GM12878 (cell line): Measurements from ENCODE around the gene RGS6. TPM values are rescaled to one million over a fixed set of nuclear protein-coding genes. Genes with fewer than 3 reads are reported as not detected.

Experiments
- ATAC-seq: fragments of 200-7000 bp; cut with Tn5 transposase; 3 replicates; pipeline ENCODE4 v1.9.1; 2020; ENCODE audit warnings: mild to moderate bottlenecking, moderate library complexity
- BruUV-seq: library from RNA; stranded (reverse); fragments of 400-500 nt; replicated peaks from 2 replicates; lab custom pipeline; 2021; lab: Mats Ljungman, UMichigan
- CTCF ChIA-PET: fragments of 300-600 bp; sonication (Branson Sonifier 250); formaldehyde crosslinking; extraction: SDS; loops from one replicate; lab custom pipeline; 2021; ENCODE audit warnings: inconsistent platforms; lab: Yijun Ruan, JAX
- POLR2A ChIA-PET: fragments of 350-600 bp; formaldehyde crosslinking; extraction: SDS; loops from one replicate; lab custom pipeline; 2021; ENCODE audit warnings: inconsistent platforms; lab: Charles Lee
- RAD21 ChIA-PET: fragments of 300-600 bp; sonication (Branson Sonifier 250); formaldehyde crosslinking; loops from one replicate; lab custom pipeline; 2023; ENCODE audit warnings: antibody characterized with exemption; ENCODE audit not compliant: unreplicated experiment; lab: Charles Lee
- SMC1A ChIA-PET: fragments of 300-600 bp; sonication (Branson Sonifier 250); formaldehyde crosslinking; loops from one replicate; lab custom pipeline; 2023; ENCODE audit not compliant: unreplicated experiment, uncharacterized antibody; lab: Charles Lee
- DNase-seq: peaks from one replicate; pipeline ENCODE4 v3.0.0-alpha.2; 2011; ENCODE audit warnings: low read depth, low spot score
- FAIRE-seq: peaks from 3 replicates; lab custom pipeline; 2011; peaks lifted over from hg19 to GRCh38; lab: Jason Lieb, UNC
- H2AFZ ChIP-seq: 2 replicates; pipeline ENCODE4 v1.6.0; 2011; ENCODE audit warnings: low read depth, low read length, control low read depth; ENCODE audit not compliant: control insufficient read depth
- H3K27ac ChIP-seq: 2 replicates; pipeline ENCODE4 v1.5.1; 2011; ENCODE audit warnings: control low read depth; ENCODE audit not compliant: control insufficient read depth, insufficient read depth
- H3K27me3 ChIP-seq, 2 experiments: replicated peaks in 1 of 2; 2 replicates each; pipeline versions ENCODE4 v1.6.0 to v1.6.1; 2011; ENCODE audit warnings: low read length in 1 of 2; ENCODE audit not compliant: control insufficient read depth in 2 of 2, insufficient read depth in 2 of 2
- H3K36me3 ChIP-seq, 2 experiments: 2 replicates each; pipeline ENCODE4 v1.5.1; 2011; ENCODE audit warnings: low read length in 1 of 2; ENCODE audit not compliant: control insufficient read depth in 2 of 2, insufficient read depth in 2 of 2
- H3K4me1 ChIP-seq: 2 replicates; pipeline ENCODE4 v1.6.1; 2011; ENCODE audit warnings: mild to moderate bottlenecking, low read length, moderate library complexity, mixed read lengths; ENCODE audit not compliant: control insufficient read depth, insufficient read depth
- H3K4me2 ChIP-seq: 2 replicates; pipeline ENCODE4 v1.6.0; 2011; ENCODE audit warnings: control low read depth; ENCODE audit not compliant: control insufficient read depth, insufficient read depth
- H3K4me3 ChIP-seq: fragments of 200-600 bp; sonication (generic); 2 replicates; pipeline ENCODE4 v1.5.1; 2016
- H3K79me2 ChIP-seq: 2 replicates; pipeline ENCODE4 v1.6.0; 2011; ENCODE audit warnings: low read length; ENCODE audit not compliant: control insufficient read depth, insufficient read depth
- H3K9ac ChIP-seq: 2 replicates; pipeline ENCODE4 v1.8.0; 2011; ENCODE audit warnings: low read length, control low read depth, mixed read lengths; ENCODE audit not compliant: control insufficient read depth, insufficient read depth
- H3K9me3 ChIP-seq: replicated peaks from 3 replicates; pipeline ENCODE4 v1.5.1; 2011; ENCODE audit warnings: mild to moderate bottlenecking, low read length; ENCODE audit not compliant: control insufficient read depth, insufficient read depth
- H4K20me1 ChIP-seq: 2 replicates; pipeline ENCODE4 v1.6.0; 2011; ENCODE audit not compliant: control insufficient read depth, insufficient read depth
- BCL11A ChIP-seq: IDR thresholded peaks from 2 replicates; pipeline ENCODE4 v1.6.1; 2011; ENCODE audit warnings: low read depth, low read length
- CREB1 ChIP-seq: IDR thresholded peaks from 2 replicates; pipeline ENCODE4 v1.6.1; 2012; ENCODE audit warnings: low read depth, mild to moderate bottlenecking, inconsistent platforms
- HCFC1 ChIP-seq: fragments of 150-350 bp; IDR thresholded peaks from 2 replicates; pipeline ENCODE4 v1.6.1; 2014; ENCODE audit warnings: low read length
- HDAC2 ChIP-seq: fragments of 200-600 bp; sonication (generic); IDR thresholded peaks from 2 replicates; pipeline ENCODE4 v1.6.1; 2017
- IRF3 ChIP-seq: fragments of 450-650 bp; IDR thresholded peaks from 2 replicates; pipeline ENCODE4 v1.6.1; 2014; ENCODE audit warnings: mild to moderate bottlenecking
- LARP7 ChIP-seq: fragments of 450-650 bp; IDR thresholded peaks from 2 replicates; pipeline ENCODE4 v1.6.1; 2017; ENCODE audit warnings: mild to moderate bottlenecking
- MAX ChIP-seq: IDR thresholded peaks from 2 replicates; pipeline ENCODE4 v1.6.1; 2012; ENCODE audit warnings: low read depth, low read length, improper control_type of control experiment
- MEF2B ChIP-seq: fragments of 450-650 bp; IDR thresholded peaks from 2 replicates; pipeline ENCODE4 v1.6.1; 2018; ENCODE audit warnings: mild to moderate bottlenecking, moderate library complexity; ENCODE audit not compliant: partially characterized antibody, poor library complexity, severe bottlenecking
- MYB ChIP-seq: fragments of 150-350 bp; IDR thresholded peaks from 2 replicates; pipeline ENCODE4 v1.6.1; 2014; ENCODE audit warnings: mild to moderate bottlenecking, low read depth, low read length, borderline replicate concordance
- PKNOX1 ChIP-seq: fragments of 450-650 bp; IDR thresholded peaks from 2 replicates; pipeline ENCODE4 v1.6.1; 2016; ENCODE audit warnings: mild to moderate bottlenecking
- SP1 ChIP-seq: IDR thresholded peaks from one replicate; pipeline ENCODE4 v1.6.1; 2011; ENCODE audit warnings: low read depth, low read length
- TAF1 ChIP-seq: IDR thresholded peaks from 2 replicates; pipeline ENCODE4 v1.6.1; 2011; ENCODE audit warnings: mild to moderate bottlenecking, low read depth, low read length, borderline replicate concordance
- YY1 ChIP-seq: IDR thresholded peaks from 2 replicates; pipeline ENCODE4 v1.6.1; 2011; ENCODE audit warnings: low read depth, mild to moderate bottlenecking, low read length
- ZBTB11 ChIP-seq: fragments of 450-650 bp; formaldehyde crosslinking; IDR thresholded peaks from 2 replicates; pipeline ENCODE4 v1.5.0; 2022; ENCODE audit warnings: mild to moderate bottlenecking, missing genetic modification characterization
- ZNF217 ChIP-seq: fragments of 450-650 bp; IDR thresholded peaks from 2 replicates; pipeline ENCODE4 v1.6.1; 2017; ENCODE audit warnings: antibody characterized with exemption, mild to moderate bottlenecking
- ZNF592 ChIP-seq: fragments of 450-650 bp; IDR thresholded peaks from 2 replicates; pipeline ENCODE4 v1.6.1; 2017; ENCODE audit warnings: mild to moderate bottlenecking, moderate library complexity
- ZZZ3 ChIP-seq: IDR thresholded peaks from 2 replicates; pipeline ENCODE4 v1.6.1; 2011; ENCODE audit warnings: low read depth; ENCODE audit not compliant: control insufficient read depth, insufficient read length
- WGBS: methylation state at CpG from one replicate; pipeline ENCODE4 v1.1.6; 2016; ENCODE audit warnings: low lambda C conversion rate; ENCODE audit not compliant: insufficient replicate concordance, insufficient coverage; ENCODE audit errors: missing lambda C conversion rate; 5-methylcytosine and 5-hydroxymethylcytosine counted together
- in situ Hi-C: fragments of 300-500 bp; cut with MboI; formaldehyde crosslinking; loops from 9 replicates; pipeline ENCODE4 v1.14.3; 2018; ENCODE audit warnings: mixed read lengths
- intact Hi-C: fragments of 100-400 bp; cut with micrococcal nuclease; formaldehyde crosslinking; loops from one replicate; pipeline ENCODE4 v1.14.2; 2022; ENCODE audit not compliant: unreplicated experiment
- polyA plus RNA-seq, 11 experiments: library from polyadenylated mRNA; depleted of rRNA in 4 of 11; unstranded in 6 of 11; stranded (reverse) in 5 of 11; fragments of >200 nt; fragmentation: Nextera tagmentation in 4 of 11; fragmentation: Illumina TruSeq in 1 of 11; extraction: Ambion mirVana in 4 of 11; extraction: Trizol in 1 of 11; gene quantifications; 1 replicate in 1 of 11; 2 replicates in 10 of 11; pipeline versions ENCODE4 v1.2.1 to v1.2.3, GENCODE V29; 2011 to 2016; ENCODE audit warnings: inconsistent platforms in 2 of 11, missing spikeins in 2 of 11, low read depth in 1 of 11
- total RNA-seq, 4 experiments: library from RNA; depleted of rRNA in 3 of 4; stranded (reverse); fragments of >200 nt in 3 of 4; fragmentation: Illumina TruSeq in 1 of 4; extraction: Trizol in 1 of 4; gene quantifications; 2 replicates each; pipeline versions ENCODE4 v1.2.1 to v1.2.3, GENCODE V29; 2013 to 2021

Gene RGS6
- total and polyA plus RNA-seq, 10 of the 15 experiments (the other 5 are each of a cell fraction or from before 2014, with no cell fraction given): 3.9 to 18.1 (median 12.4) TPM

- POLR2A ChIA-PET: no interaction called here
- ATAC-seq (no peak), FAIRE-seq (no peak), DNase-seq (no peak)
- no peak overlapping the region for H3K4me3 ChIP-seq
- SMC1A ChIA-PET: no interaction called here
- intact Hi-C loops (no loop called here), in situ Hi-C loops (no loop called here)
- CTCF ChIA-PET: no interaction called here
- H3K9me3 ChIP-seq: no peaks in the 10 kb centered on the region; the same call in 2 of the 3 replicates
- H2AFZ ChIP-seq: no peak overlapping the region
- H3K27ac ChIP-seq: no peak overlapping the region
- H3K4me2 ChIP-seq: no peak overlapping the region
- no TSS peak for BruUV-seq
- H3K79me2 ChIP-seq: no peaks in the 10 kb centered on the region
- WGBS: 44% methylated on average over 5 of the region's 5 CpGs
- no peaks in the 10 kb centered on the region for H4K20me1 ChIP-seq
- H3K4me1 ChIP-seq: no peaks in the 10 kb centered on the region
- RAD21 ChIA-PET: no interaction called here
- no peaks in the 10 kb centered on the region for H3K36me3 ChIP-seq
- H3K27me3 ChIP-seq: no peaks in the 10 kb centered on the region
- H3K9ac ChIP-seq: no peak overlapping the region
- no peak for TF ChIP-seq ZZZ3
- no peak for TF ChIP-seq HDAC2
- no peak for TF ChIP-seq ZNF217
- TF ChIP-seq ZNF592: no peak
- TF ChIP-seq HCFC1: no peak
- no peak for TF ChIP-seq ZBTB11 (CRISPR knock-in tag)
- TF ChIP-seq TAF1: no peak
- TF ChIP-seq MEF2B: no peak
- TF ChIP-seq MYB: no peak
- no peak for TF ChIP-seq BCL11A
- no peak for TF ChIP-seq YY1
- TF ChIP-seq PKNOX1: no peak
- TF ChIP-seq CREB1: no peak
- TF ChIP-seq SP1: no peak
- TF ChIP-seq MAX: no peak
- TF ChIP-seq LARP7: no peak
- TF ChIP-seq IRF3: no peak
Observed at GRCh38 chr14:72014486-72014885, 82.3 kb downstream of the RGS6 start.
